ENCODE data around the gene ANKS1A. TPM values are rescaled to one million over a fixed set of nuclear protein-coding genes. Genes with fewer than 3 reads are reported as not detected.

ANKS1A gene
- total RNA-seq, 1 donor from 2014 or later = 17.0 TPM

DNA sequence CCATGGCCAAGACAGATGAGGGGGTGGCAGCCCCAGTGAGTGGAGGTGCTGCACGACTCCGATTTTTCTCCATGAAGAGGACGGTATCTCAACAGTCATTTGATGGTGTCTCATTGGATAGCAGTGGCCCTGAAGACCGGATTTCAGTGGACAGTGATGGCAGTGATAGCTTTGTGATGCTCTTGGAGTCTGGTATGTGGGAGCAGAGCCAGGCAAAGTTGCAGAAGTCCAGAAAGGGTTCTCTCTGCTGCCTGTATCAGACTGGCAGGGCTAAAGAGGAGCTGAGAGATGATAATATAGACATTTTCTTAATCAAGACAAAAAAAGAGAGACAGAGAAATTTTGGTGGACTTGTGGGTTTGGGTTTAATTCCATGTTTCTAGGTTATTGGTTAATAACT, 25.0 kb upstream of the ANKS1A start:
- no peak for DNase-seq (ENCODE audit: low spot score)
- H3K4me3 Mint-ChIP-seq = no peak overlapping the region
- H3K9me3 Mint-ChIP-seq = no peaks in the 10 kb centered on the region
- no peak overlapping the region for H2AFZ ChIP-seq (replicated peaks)
- no peaks in the 10 kb centered on the region for H3K27me3 ChIP-seq
- H3K27me3 Mint-ChIP-seq (ENCODE audit: insufficient read depth, low read depth) = no peaks in the 10 kb centered on the region
- no peak overlapping the region for H3K27ac ChIP-seq
- H3K9ac ChIP-seq = no peak overlapping the region
- TF ChIP-seq EZH2phosphoT487 (IDR thresholded peaks at IDR 0.05) = no peak
- TF ChIP-seq, protein P1, sequence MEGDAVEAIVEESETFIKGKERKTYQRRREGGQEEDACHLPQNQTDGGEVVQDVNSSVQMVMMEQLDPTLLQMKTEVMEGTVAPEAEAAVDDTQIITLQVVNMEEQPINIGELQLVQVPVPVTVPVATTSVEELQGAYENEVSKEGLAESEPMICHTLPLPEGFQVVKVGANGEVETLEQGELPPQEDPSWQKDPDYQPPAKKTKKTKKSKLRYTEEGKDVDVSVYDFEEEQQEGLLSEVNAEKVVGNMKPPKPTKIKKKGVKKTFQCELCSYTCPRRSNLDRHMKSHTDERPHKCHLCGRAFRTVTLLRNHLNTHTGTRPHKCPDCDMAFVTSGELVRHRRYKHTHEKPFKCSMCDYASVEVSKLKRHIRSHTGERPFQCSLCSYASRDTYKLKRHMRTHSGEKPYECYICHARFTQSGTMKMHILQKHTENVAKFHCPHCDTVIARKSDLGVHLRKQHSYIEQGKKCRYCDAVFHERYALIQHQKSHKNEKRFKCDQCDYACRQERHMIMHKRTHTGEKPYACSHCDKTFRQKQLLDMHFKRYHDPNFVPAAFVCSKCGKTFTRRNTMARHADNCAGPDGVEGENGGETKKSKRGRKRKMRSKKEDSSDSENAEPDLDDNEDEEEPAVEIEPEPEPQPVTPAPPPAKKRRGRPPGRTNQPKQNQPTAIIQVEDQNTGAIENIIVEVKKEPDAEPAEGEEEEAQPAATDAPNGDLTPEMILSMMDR (IDR thresholded peaks at IDR 0.05) = no peak
- TF ChIP-seq EZH2 (IDR thresholded peaks at IDR 0.05) = no peak
- peaks cover 3% of the 10 kb centered on the region for H3K36me3 Mint-ChIP-seq
- H3F3A ChIP-seq (ENCODE audit: low read depth) = no peaks in the 10 kb centered on the region
- no peaks in the 10 kb centered on the region for H4K20me1 ChIP-seq (ENCODE audit: low read depth)
- H3K9me3 ChIP-seq (ENCODE audit: low read depth) = no peaks in the 10 kb centered on the region
- H3K4me2 ChIP-seq = no peak overlapping the region
- H3K79me2 ChIP-seq (ENCODE audit: low read depth) = no peaks in the 10 kb centered on the region
- H3K36me3 ChIP-seq = no peaks in the 10 kb centered on the region
- H3K4me3 ChIP-seq = no peak overlapping the region
- H3K27ac Mint-ChIP-seq = no peak overlapping the region
- H3K4me1 Mint-ChIP-seq = no peaks in the 10 kb centered on the region
- H3K4me1 ChIP-seq = no peaks in the 10 kb centered on the region

DNA sequence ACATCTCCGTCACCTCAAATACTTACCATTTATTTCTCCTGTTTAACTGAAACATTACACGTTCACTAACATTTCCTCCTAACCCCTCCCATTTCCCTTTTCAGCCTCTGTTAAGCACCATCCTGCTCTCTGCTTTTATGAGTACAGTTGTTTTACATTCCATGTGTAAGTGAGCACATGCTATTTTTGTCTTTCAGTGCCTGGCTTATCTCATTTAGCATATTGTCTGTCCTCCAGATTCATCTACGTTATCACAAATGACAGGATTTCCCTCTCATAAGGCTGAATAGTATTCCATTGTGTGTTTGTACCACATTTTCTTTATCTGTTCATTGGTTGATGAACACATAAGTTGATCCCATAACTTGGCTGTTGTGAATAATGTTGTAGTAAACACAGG, 23.9 kb upstream of the ANKS1A start:
- Histone ChIP-seq H3K4me3 (no peak overlapping the region), H3F3A (ENCODE audit: low read depth) (no peaks in the 10 kb centered on the region), H3K9me3 (ENCODE audit: low read depth) (no peaks in the 10 kb centered on the region), H3K27ac (no peak overlapping the region), H4K20me1 (ENCODE audit: low read depth) (no peaks in the 10 kb centered on the region), H3K4me1 (no peaks in the 10 kb centered on the region), H3K36me3 (no peaks in the 10 kb centered on the region), H3K79me2 (ENCODE audit: low read depth) (no peaks in the 10 kb centered on the region), H2AFZ (replicated peaks) (no peak overlapping the region), H3K4me2 (no peak overlapping the region), H3K9ac (no peak overlapping the region), H3K27me3 (no peaks in the 10 kb centered on the region)
- Mint-ChIP-seq H3K4me3 (no peak overlapping the region), H3K27me3 (ENCODE audit: insufficient read depth, low read depth) (no peaks in the 10 kb centered on the region), H3K9me3 (no peaks in the 10 kb centered on the region), H3K36me3 (peaks cover 3% of the 10 kb centered on the region), H3K4me1 (no peaks in the 10 kb centered on the region), H3K27ac (no peak overlapping the region)
- TF ChIP-seq EZH2 (IDR thresholded peaks at IDR 0.05) = no peak
- TF ChIP-seq, protein P1 (IDR thresholded peaks at IDR 0.05) = no peak
- no peak for TF ChIP-seq EZH2phosphoT487 (IDR thresholded peaks at IDR 0.05)
- DNase-seq (ENCODE audit: low spot score) = no peak

DNA sequence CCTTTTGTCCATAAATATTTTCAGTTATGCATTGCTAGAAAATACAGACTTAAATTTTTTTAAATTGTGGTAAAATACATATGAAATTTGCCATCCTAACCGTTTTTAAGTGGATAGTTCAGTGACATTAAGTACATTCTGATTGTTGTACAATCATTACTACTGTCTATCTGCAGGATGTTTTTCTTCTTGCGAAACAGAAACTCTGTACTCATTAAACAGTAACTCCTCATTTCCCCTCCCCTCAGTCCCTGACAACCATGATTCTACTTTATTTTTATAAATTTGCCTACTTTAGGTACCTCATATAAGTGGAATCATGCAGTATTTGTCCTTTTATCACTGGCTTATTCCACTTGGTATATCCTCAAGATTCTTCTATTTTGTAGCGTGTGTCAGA, 22.5 kb upstream of the ANKS1A start:
- H3F3A ChIP-seq (ENCODE audit: low read depth) = no peaks in the 10 kb centered on the region
- H4K20me1 ChIP-seq (ENCODE audit: low read depth) = no peaks in the 10 kb centered on the region
- no peaks in the 10 kb centered on the region for H3K9me3 ChIP-seq (ENCODE audit: low read depth)
- no peak overlapping the region for H3K9ac ChIP-seq
- no peak for DNase-seq (ENCODE audit: low spot score)
- no peak overlapping the region for H3K4me3 Mint-ChIP-seq
- H3K79me2 ChIP-seq (ENCODE audit: low read depth) = no peaks in the 10 kb centered on the region
- no peak overlapping the region for H3K4me2 ChIP-seq
- H3K36me3 ChIP-seq = no peaks in the 10 kb centered on the region
- H2AFZ ChIP-seq (replicated peaks) = no peak overlapping the region
- no peaks in the 10 kb centered on the region for H3K27me3 ChIP-seq
- H3K4me3 ChIP-seq = no peak overlapping the region
- no peak overlapping the region for H3K27ac ChIP-seq
- H3K27me3 Mint-ChIP-seq (ENCODE audit: insufficient read depth, low read depth) = no peaks in the 10 kb centered on the region
- H3K27ac Mint-ChIP-seq = no peak overlapping the region
- TF ChIP-seq EZH2phosphoT487 (IDR thresholded peaks at IDR 0.05) (no peak), EZH2 (IDR thresholded peaks at IDR 0.05) (no peak)
- TF ChIP-seq, protein P1 (IDR thresholded peaks at IDR 0.05) = no peak
- H3K4me1 ChIP-seq = no peaks in the 10 kb centered on the region
- no peaks in the 10 kb centered on the region for H3K9me3 Mint-ChIP-seq
- H3K4me1 Mint-ChIP-seq = no peaks in the 10 kb centered on the region
- H3K36me3 Mint-ChIP-seq = peaks cover 3% of the 10 kb centered on the region

Data from neural progenitor cell (in vitro differentiated cells).